GM10266 (cell line): ENCODE measurements around the gene OR51B4.

Experiments
- DNase-seq: peaks from one replicate; pipeline ENCODE4 v3.0.0; 2012; ENCODE audit errors: extremely low spot score
- CTCF ChIP-seq: IDR thresholded peaks from 2 replicates; pipeline ENCODE4 v1.5.1; 2012; ENCODE audit warnings: mild to moderate bottlenecking, low read depth; ENCODE audit not compliant: control insufficient read depth, insufficient read depth; ENCODE audit errors: missing control alignments

OR51B4 gene

DNA sequence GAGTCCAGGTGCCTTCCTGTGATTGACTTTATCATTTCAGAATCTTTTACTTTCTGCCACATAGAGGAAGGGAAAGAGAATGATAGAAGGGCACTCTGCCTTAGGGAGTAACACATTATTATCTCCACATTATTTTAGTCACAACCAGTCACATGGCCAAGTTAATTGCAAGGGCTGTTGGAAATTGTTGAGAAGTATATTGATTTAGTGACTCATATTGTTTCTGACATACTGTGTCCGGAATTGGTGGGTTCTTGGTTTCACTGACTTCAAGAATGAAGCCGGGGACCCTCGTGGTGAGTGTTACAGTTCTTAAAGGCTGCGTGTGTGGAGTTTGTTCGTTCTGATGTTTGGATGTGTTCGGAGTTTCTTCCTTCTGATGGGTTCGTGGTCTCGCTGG is 8.7 kb downstream of the OR51B4 start:
- no peak for TF ChIP-seq CTCF
- DNase-seq, result no peak

- DNase-seq, result peak; percentile 47
- TF ChIP-seq CTCF, result peak; percentile 51
Observed at GRCh38 chr11:5291207-5291838, 10.4 kb downstream of the OR51B4 start.

GRCh38 chr11:5290106-5290505 is 11.6 kb downstream of the OR51B4 start:
- DNase-seq, result no peak
- no peak for TF ChIP-seq CTCF

- DNase-seq, result no peak
Observed at GRCh38 chr11:5289696-5290095, 12.1 kb downstream of the OR51B4 start.

DNA sequence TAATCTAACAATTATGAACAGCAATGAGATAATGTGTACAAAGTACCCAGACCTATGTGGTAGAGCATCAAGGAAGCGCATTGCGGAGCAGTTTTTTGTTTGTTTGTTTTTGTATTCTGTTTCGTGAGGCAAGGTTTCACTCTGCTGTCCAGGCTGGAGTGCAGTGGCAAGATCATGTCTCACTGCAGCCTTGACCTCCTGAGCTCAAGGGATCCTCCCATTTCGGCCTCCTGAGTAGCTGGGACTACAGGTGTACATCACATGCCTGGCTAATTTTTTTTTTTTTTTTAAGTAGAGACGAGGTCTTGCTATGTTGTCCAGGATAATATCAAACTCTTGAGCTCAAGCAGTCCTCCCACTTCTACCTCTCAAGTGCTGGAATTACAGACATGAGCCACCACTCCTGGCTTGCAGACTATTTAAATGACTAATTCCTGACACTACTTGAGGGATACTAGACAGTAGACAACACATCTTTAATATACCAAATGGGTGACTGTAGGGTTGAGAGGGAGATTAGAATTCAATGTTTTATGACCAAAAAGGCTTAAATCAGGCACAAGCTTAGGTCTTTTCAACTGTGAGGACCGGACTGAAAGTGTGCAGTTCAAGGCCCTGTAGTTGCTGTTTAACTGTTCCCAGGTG is 12.7 kb downstream of the OR51B4 start:
- no peak for TF ChIP-seq CTCF
- no peak for DNase-seq

More at GRCh38 chr11:5289696-5290095, 12.1 kb downstream of the OR51B4 start:
- TF ChIP-seq CTCF, result no peak

DNA sequence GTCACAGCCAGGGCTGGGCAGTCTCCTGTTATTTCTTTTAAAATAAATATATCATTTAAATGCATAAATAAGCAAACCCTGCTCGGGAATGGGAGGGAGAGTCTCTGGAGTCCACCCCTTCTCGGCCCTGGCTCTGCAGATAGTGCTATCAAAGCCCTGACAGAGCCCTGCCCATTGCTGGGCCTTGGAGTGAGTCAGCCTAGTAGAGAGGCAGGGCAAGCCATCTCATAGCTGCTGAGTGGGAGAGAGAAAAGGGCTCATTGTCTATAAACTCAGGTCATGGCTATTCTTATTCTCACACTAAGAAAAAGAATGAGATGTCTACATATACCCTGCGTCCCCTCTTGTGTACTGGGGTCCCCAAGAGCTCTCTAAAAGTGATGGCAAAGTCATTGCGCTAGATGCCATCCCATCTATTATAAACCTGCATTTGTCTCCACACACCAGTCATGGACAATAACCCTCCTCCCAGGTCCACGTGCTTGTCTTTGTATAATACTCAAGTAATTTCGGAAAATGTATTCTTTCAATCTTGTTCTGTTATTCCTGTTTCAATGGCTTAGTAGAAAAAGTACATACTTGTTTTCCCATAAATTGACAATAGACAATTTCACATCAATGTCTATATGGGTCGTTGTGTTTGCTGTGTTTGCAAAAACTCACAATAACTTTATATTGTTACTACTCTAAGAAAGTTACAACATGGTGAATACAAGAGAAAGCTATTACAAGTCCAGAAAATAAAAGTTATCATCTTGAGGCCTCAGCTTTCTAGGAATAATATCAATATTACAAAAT is 13.4 kb downstream of the OR51B4 start:
- TF ChIP-seq CTCF, result no peak
- no peak for DNase-seq

- DNase-seq, result no peak
- TF ChIP-seq CTCF, result no peak
Observed at GRCh38 chr11:5286901-5287300, 14.8 kb downstream of the OR51B4 start.
